Right atrium auricular region (tissue), 2 donors: ENCODE data around the gene TBC1D20. TPM values are rescaled to one million over a fixed set of nuclear protein-coding genes. Genes with fewer than 3 reads are reported as not detected.
"Not testable (repeated sequence)": the region's sequence is repeated elsewhere in the genome, so short reads cannot be mapped to it uniquely, and the experiment has no call there.

ENCODE experiments used
- DNase-seq: peaks from one replicate; pipeline ENCODE4 v3.0.0-alpha.2; 2019; ENCODE audit warnings: low spot score
- H3K27ac ChIP-seq, 2 donors: fragments of 200-600 bp; sonication (generic); 1 replicate in 1 of 2; 2 replicates in 1 of 2; pipeline ENCODE4 v1.5.1; 2016 to 2019
- H3K27me3 ChIP-seq, 2 donors: fragments of 200-600 bp; sonication (generic); one replicate each; pipeline versions ENCODE4 v1.5.1 to v1.6.0; 2017 to 2019
- H3K36me3 ChIP-seq: fragments of 200-600 bp; sonication (generic); one replicate; pipeline ENCODE4 v1.5.1; 2016
- H3K4me1 ChIP-seq, 2 donors: fragments of 200-600 bp; sonication (generic); one replicate each; pipeline versions ENCODE4 v1.5.1 to v1.6.0; 2017 to 2019
- H3K4me3 ChIP-seq, 2 donors: fragments of 200-600 bp; sonication (generic); 1 replicate in 1 of 2; 2 replicates in 1 of 2; pipeline ENCODE4 v1.5.1; 2017 to 2019; ENCODE audit warnings: mild to moderate bottlenecking in 1 of 2, moderate library complexity in 1 of 2
- H3K9me3 ChIP-seq, 2 donors: fragments of 200-600 bp; sonication (generic); one replicate each; pipeline ENCODE4 v1.5.1; 2019
- total RNA-seq, 2 donors: library from RNA; depleted of rRNA; stranded (reverse); fragments of >200 nt; gene quantifications; one replicate each; pipeline ENCODE4 v1.1.0, GENCODE V29; 2016
- TF ChIP-seq, protein P1 (sequence below), 2 donors: fragments of 200-600 bp; sonication (generic); IDR thresholded peaks; one replicate each; pipeline ENCODE4 v1.5.1; 2019; ENCODE audit warnings: antibody characterized with exemption in 2 of 2

The TBC1D20 gene
- total RNA-seq, 2 donors from 2014 or later: 24.3 to 27.0 TPM

DNA sequence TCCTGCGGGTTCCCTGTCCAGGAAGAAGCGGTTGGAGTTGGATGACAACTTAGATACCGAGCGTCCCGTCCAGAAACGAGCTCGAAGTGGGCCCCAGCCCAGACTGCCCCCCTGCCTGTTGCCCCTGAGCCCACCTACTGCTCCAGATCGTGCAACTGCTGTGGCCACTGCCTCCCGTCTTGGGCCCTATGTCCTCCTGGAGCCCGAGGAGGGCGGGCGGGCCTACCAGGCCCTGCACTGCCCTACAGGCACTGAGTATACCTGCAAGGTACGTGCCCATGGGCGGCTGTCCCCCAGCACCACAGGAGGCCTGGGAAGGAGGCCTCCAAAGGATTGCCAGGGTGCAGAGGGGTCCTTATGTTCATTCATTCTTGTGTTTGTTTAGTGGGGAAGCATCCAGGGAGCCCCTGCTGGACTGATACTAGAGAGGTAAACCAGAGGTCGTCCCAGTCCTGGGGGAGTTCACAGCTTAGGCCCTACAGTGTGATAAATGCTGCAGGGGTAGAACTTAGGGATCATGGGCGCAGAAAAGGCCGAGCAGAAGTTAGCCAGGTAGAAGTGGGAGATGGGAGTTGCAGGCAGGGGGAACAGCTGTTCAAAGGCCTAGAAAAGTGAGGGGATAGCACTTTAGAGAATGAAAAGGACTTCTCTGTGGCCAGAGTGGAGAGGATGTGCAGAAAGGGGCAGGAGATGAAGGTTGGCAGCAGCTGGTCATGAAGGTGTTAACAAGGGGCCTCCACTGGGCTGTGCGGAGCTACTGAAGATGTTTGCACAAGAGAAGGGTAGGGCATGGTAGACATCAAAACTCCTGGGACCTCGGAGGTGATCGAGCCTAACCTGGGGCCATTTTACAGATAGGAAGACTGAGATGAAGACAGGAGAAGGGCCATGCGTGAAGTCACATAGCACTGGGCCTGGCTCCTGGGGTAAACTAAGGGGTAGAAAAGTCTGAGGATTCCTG, 74.0 kb downstream of the TBC1D20 start:
- H3K4me1 ChIP-seq: no peaks in the 10 kb centered on the region
- TF ChIP-seq, protein P1, sequence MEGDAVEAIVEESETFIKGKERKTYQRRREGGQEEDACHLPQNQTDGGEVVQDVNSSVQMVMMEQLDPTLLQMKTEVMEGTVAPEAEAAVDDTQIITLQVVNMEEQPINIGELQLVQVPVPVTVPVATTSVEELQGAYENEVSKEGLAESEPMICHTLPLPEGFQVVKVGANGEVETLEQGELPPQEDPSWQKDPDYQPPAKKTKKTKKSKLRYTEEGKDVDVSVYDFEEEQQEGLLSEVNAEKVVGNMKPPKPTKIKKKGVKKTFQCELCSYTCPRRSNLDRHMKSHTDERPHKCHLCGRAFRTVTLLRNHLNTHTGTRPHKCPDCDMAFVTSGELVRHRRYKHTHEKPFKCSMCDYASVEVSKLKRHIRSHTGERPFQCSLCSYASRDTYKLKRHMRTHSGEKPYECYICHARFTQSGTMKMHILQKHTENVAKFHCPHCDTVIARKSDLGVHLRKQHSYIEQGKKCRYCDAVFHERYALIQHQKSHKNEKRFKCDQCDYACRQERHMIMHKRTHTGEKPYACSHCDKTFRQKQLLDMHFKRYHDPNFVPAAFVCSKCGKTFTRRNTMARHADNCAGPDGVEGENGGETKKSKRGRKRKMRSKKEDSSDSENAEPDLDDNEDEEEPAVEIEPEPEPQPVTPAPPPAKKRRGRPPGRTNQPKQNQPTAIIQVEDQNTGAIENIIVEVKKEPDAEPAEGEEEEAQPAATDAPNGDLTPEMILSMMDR (IDR thresholded peaks at IDR 0.05): no peak
- no peak for DNase-seq
- no peak overlapping the region for H3K4me3 ChIP-seq
- peaks cover 7% of the 10 kb centered on the region for H3K36me3 ChIP-seq
- no peak overlapping the region for H3K27ac ChIP-seq
- H3K27me3 ChIP-seq: no peaks in the 10 kb centered on the region
- no peaks in the 10 kb centered on the region for H3K9me3 ChIP-seq

- Histone ChIP-seq H3K4me3 (no peak overlapping the region), H3K9me3 (no peaks in the 10 kb centered on the region), H3K27me3 (no peaks in the 10 kb centered on the region), H3K4me1 (no peaks in the 10 kb centered on the region), H3K36me3 (peaks cover 7% of the 10 kb centered on the region), H3K27ac (no peak overlapping the region)
- TF ChIP-seq, protein P1 (IDR thresholded peaks at IDR 0.05): no peak
- no peak for DNase-seq
Observed at GRCh38 chr20:387520-387919, 74.8 kb downstream of the TBC1D20 start.

GRCh38 chr20:386634-387033, 75.7 kb downstream of the TBC1D20 start:
- H3K4me1 ChIP-seq, H3K4me3 ChIP-seq, H3K27ac ChIP-seq, DNase-seq, H3K27me3 ChIP-seq, H3K9me3 ChIP-seq, H3K36me3 ChIP-seq: not testable (repeated sequence)

Other genes with a start within 250 kb of the TBC1D20 start
- gene DEFB129, start 235.3 kb downstream of the TBC1D20 start, total RNA-seq: not detected
- not detected for gene DEFB132, start 204.8 kb downstream of the TBC1D20 start, total RNA-seq
- 1 to 10 TPM; 2.4 to 3.4 TPM for gene C20orf96, start 171.8 kb downstream of the TBC1D20 start, total RNA-seq
- gene ZCCHC3, start 165.0 kb downstream of the TBC1D20 start, total RNA-seq: 10 to 100 TPM; 10.2 to 14.4 TPM
- gene SOX12, start 137.0 kb downstream of the TBC1D20 start, total RNA-seq: 1 to 10 TPM; 5.3 TPM
- 10 to 100 TPM; 30.6 to 30.7 TPM for gene NRSN2, start 115.4 kb downstream of the TBC1D20 start, total RNA-seq
- gene TRIB3, start 81.8 kb downstream of the TBC1D20 start, total RNA-seq: 1 to 10 TPM in 1 of 2 donors, under 1 TPM in 1; 0.33 to 4.2 TPM
- 10 to 100 TPM; 43.6 to 48.8 TPM for gene RBCK1, start 54.2 kb downstream of the TBC1D20 start, total RNA-seq
- gene CSNK2A1, start 81.3 kb upstream of the TBC1D20 start, total RNA-seq: 100 to 1,000 TPM in 1 of 2 donors, 10 to 100 TPM in 1; 84.5 to 125 TPM
- 1 to 10 TPM; 4.9 to 8.0 TPM for gene TCF15, start 147.8 kb upstream of the TBC1D20 start, total RNA-seq
- gene SRXN1, start 190.7 kb upstream of the TBC1D20 start, total RNA-seq: 10 to 100 TPM; 41.8 to 65.4 TPM
- gene SCRT2, start 213.3 kb upstream of the TBC1D20 start, total RNA-seq: not detected